Anterior cingulate cortex (tissue), 58 donors: ENCODE results near the gene EPB41L2.

Source experiments
- DNase-seq, 58 donors: peaks; one replicate each; lab custom pipeline; 2025; lab: John Stamatoyannopoulos, UW

EPB41L2 gene

DNA sequence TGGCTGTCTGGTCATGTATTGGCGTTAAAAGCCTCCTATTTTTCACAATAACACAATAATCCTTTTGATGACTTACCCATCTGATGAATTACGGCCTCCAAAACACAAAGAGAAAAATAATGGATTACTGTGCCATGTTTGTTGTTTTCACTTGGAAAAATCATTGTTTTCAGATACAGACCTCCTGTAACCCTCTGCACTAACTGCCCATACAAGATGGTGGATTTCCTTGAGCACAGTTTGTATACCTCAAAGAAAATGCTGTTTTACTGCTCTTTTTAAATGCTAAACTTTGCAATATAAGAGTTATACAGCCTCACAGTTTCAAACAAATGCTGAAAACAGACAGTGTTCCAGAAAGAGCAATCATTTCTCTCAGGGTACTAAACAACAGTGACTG, 174.8 kb downstream of the EPB41L2 start:
- peak in 1 of 58 donors; percentile 39 for DNase-seq

GRCh38 chr6:130886966-130887365, 176.1 kb downstream of the EPB41L2 start:
- DNase-seq: no peak

GRCh38 chr6:130885392-130886192, 177.5 kb downstream of the EPB41L2 start:
- DNase-seq: peak in 34 of 58 donors; percentile 4 to 79 (median 52)

GRCh38 chr6:130882370-130882769, 180.7 kb downstream of the EPB41L2 start:
- no peak for DNase-seq

DNA sequence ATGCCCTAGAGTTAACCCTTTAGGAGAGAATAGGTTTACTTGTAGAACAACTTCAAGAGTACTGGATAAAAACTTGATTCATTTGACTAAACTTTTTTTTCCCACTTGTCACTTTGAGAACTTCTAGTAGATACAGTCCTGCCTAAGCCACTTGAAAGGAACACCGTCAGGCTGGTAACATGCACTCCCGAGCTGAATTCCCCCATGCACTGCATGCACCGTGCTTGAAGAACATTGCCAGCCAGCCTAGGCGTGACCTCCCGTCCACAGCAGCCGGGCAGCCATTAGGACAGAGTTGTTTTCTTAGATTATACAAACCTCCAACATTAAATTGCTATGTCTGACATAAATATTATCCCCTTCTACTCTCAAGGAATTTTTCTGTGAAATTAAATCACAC, 183.2 kb downstream of the EPB41L2 start:
- no peak for DNase-seq

- no peak for DNase-seq
These were observed 189.3 kb downstream of the EPB41L2 start for GRCh38 chr6:130873746-130874145.

- DNase-seq: peak in 42 of 58 donors; percentile 4 to 86 (median 32)
These were observed 190.6 kb downstream of the EPB41L2 start for GRCh38 chr6:130872250-130873095.

- DNase-seq: no peak
These were observed 192.7 kb downstream of the EPB41L2 start for GRCh38 chr6:130870179-130870880.

GRCh38 chr6:130869681-130870080, 193.4 kb downstream of the EPB41L2 start:
- DNase-seq: no peak

DNA sequence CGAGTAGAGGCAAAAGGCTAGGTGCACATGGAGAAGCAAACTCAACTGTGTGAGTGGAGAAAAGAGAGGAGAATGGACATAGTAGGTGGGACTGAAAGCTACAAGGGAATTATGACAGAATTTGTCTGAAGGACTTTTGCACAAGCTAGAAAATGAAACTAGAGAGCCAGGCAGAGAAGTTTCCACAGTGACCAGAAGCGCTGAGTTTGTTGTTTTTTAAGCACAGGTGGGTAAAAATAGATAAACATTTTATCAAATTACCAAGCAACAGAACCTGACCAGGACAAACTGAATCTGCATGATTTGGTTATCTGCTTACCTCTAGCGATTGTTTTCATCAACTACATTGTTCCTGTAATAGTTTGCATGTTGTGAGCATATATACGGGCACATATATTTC, 197.3 kb downstream of the EPB41L2 start:
- no peak for DNase-seq

GRCh38 chr6:130864344-130864743, 198.7 kb downstream of the EPB41L2 start:
- no peak for DNase-seq

DNA sequence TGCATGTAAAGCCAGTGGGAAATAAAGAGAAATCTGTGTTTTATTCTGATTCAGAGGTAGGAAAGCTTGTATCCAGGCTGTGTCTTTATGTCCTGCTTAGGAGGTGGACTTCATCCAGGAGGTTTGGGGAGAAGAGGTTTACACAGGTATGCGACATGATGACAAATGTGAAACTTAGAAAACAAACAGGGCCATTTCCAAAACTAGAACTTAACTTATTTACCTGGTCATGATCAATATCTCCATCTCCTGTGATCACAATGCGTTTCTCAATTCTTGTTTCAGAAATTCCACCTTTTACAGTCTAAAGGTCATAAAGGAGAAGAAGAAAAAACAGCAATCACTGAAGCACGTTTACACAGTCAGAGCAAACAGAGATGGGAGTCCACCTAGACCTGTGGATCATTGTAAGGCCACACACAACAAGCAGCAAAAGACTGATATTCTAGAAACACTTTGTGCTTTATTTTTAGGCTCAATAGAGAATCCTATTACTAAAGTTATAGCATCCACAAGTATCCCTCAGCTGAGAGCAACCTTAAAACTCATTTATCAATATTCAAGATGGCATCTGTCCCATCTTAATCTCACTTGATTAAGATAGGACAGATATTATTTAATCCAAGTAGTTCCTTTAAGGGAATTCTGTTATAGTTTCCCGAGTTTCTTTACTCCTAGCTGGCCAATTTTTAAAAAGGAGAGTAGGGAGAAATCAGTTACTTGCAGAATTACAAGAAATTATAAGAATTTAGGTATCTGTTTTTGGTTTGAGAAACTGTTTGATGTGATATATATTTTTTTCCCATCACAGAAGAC, 199.4 kb downstream of the EPB41L2 start:
- no peak for DNase-seq

DNA sequence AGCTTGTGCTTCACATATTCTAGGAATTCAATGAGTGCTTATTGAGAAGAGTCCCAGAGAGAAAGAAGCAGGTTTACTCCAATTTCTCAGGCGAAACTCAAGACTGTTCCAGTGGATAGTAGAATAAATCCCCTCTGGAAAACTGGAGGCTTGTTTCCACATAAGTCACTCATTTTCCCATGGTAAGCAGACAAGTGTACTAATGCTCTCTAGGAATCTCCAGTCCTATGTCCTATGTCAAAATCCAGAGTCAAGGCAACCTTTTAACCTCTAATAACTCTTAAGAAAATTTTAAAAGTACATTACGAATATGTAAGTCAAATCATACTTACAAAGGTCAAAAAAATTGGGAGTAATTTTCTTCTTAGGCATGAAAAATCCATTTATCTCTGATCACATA, 200.7 kb downstream of the EPB41L2 start:
- DNase-seq: no peak

- DNase-seq: no peak
These were observed 203.7 kb downstream of the EPB41L2 start for GRCh38 chr6:130859161-130859867.

DNA sequence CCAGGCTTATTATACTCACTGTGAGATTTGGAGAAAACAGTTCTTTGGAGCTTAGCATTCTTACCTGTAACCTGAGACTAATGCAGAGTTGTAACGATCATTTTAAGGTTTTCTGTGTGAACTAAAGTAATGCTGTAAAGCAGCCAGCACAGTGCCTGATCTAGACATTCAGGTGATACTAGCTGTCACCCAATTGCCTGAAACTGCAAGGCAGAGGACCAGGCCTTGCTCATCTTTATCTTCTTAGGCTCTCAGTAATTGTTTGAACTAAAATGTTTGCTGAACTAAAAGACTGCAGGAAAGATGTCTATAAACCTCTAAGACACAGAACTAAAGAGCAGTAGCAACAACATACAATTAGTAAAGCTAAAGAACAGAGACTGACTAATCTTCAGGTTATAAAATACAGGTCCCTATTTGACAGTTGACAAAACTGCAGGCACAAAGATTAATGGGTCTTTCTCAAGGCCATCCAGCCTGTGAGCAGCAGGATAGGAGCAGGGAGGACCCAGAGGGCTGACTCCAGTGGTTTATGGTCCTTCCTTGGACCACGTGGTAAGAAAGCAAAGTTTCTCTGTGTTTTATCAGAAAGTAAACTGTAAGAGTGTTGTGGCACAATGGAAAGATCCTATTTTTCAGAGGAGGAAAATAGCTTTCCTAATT, 204.4 kb downstream of the EPB41L2 start:
- no peak for DNase-seq

DNA sequence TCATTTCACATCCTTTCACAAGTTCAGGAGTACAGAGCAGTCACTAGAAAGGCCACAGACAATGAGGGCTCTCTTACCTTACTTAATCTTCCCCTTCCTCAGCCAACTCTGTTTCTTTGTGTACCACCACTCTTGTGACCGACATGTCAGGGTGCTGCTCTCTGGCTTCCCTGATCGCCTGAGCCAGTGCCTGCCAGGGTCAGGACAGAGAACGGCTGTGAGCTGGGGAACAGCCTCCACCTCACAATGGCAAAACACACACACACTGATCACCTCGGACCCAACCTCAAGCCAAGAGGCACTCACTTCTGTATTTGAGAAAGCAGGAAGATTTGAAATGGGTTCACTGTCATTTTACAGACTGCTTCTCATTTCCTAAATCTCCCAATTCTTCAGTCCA, 205.0 kb downstream of the EPB41L2 start:
- DNase-seq: no peak

GRCh38 chr6:130853555-130854183, 209.4 kb downstream of the EPB41L2 start:
- no peak for DNase-seq

GRCh38 chr6:130852844-130853554, 210.0 kb downstream of the EPB41L2 start:
- DNase-seq: no peak
